Caco-2 (cell line): ENCODE measurements around the gene ARF4. TPM values are rescaled to one million over a fixed set of nuclear protein-coding genes. Genes with fewer than 3 reads are reported as not detected.

Source experiments
- BruUV-seq: library from RNA; stranded (reverse); fragments of 400-500 nt; replicated peaks from 2 replicates; lab custom pipeline; 2021; lab: Mats Ljungman, UMichigan
- CTCF ChIA-PET: fragments of 300-600 bp; sonication (Branson Sonifier 250); formaldehyde crosslinking; loops from one replicate; lab custom pipeline; 2022; ENCODE audit warnings: antibody characterized with exemption; lab: Charles Lee
- POLR2A ChIA-PET: fragments of 300-600 bp; sonication (Branson Sonifier 250); formaldehyde crosslinking; loops from one replicate; lab custom pipeline; 2022; ENCODE audit warnings: antibody characterized with exemption; lab: Charles Lee
- DNase-seq, 2 experiments: peaks; one replicate each; pipeline versions ENCODE4 v3.0.0 to v3.0.0-alpha.2; 2020 to 2022
- H3K27me3 ChIP-seq: replicated peaks from 2 replicates; pipeline ENCODE4 v1.6.0; 2011; ENCODE audit warnings: low read length; ENCODE audit not compliant: control insufficient read depth, insufficient read depth
- H3K36me3 ChIP-seq: 2 replicates; pipeline ENCODE4 v1.5.1; 2011; ENCODE audit warnings: low read length; ENCODE audit not compliant: control insufficient read depth, insufficient read depth
- H3K4me1 ChIP-seq: fragments of 250-450 bp; sonication (Bioruptor Pico); 2 replicates; pipeline ENCODE4 v1.5.1; 2020; ENCODE audit warnings: mild to moderate bottlenecking
- H3K4me3 ChIP-seq: 2 replicates; pipeline ENCODE4 v1.5.1; 2011; ENCODE audit warnings: low read depth, mild to moderate bottlenecking, control low read depth, low read length
- H3K9me3 ChIP-seq: fragments of 250-450 bp; sonication (Bioruptor Pico); 2 replicates; pipeline ENCODE4 v1.5.1; 2020; ENCODE audit warnings: mild to moderate bottlenecking, moderate library complexity
- H3K27ac Mint-ChIP-seq: one replicate; pipeline ENCODE4 v1.8.0; 2022; ENCODE audit warnings: mixed read lengths; ENCODE audit not compliant: unreplicated experiment
- H3K27me3 Mint-ChIP-seq: one replicate; pipeline ENCODE4 v1.8.0; 2022; ENCODE audit warnings: mixed read lengths; ENCODE audit not compliant: insufficient read depth, unreplicated experiment
- H3K36me3 Mint-ChIP-seq: one replicate; pipeline ENCODE4 v1.8.0; 2022; ENCODE audit warnings: mild to moderate bottlenecking, mixed read lengths; ENCODE audit not compliant: insufficient read depth, unreplicated experiment
- H3K4me1 Mint-ChIP-seq: one replicate; pipeline ENCODE4 v1.8.0; 2022; ENCODE audit warnings: low read depth, mixed read lengths; ENCODE audit not compliant: unreplicated experiment
- H3K4me3 Mint-ChIP-seq: one replicate; pipeline ENCODE4 v1.8.0; 2022; ENCODE audit warnings: mild to moderate bottlenecking, moderate library complexity, mixed read lengths; ENCODE audit not compliant: unreplicated experiment
- H3K9me3 Mint-ChIP-seq: one replicate; pipeline ENCODE4 v1.8.0; 2022; ENCODE audit warnings: mixed read lengths; ENCODE audit not compliant: unreplicated experiment
- CTCF ChIP-seq, 2 experiments: fragments of 200-600 bp in 1 of 2; IDR thresholded peaks; 1 replicate in 1 of 2; 2 replicates in 1 of 2; pipeline versions ENCODE4 v1.5.1 to v1.8.0; 2011 to 2022; ENCODE audit warnings: antibody characterized with exemption in 1 of 2, control low read depth in 1 of 2, inconsistent platforms in 1 of 2, low read depth in 1 of 2, low read length in 1 of 2, mild to moderate bottlenecking in 1 of 2, moderate library complexity in 1 of 2; ENCODE audit not compliant: insufficient read depth in 1 of 2, severe bottlenecking in 1 of 2, unreplicated experiment in 1 of 2
- intact Hi-C: fragments of 100-400 bp; cut with micrococcal nuclease; formaldehyde crosslinking; loops from one replicate; pipeline ENCODE4 v1.10.0; 2022; ENCODE audit not compliant: unreplicated experiment
- total RNA-seq: library from RNA; stranded (reverse); gene quantifications from 2 replicates; pipeline ENCODE4 v1.2.3, GENCODE V29; 2022

ARF4 gene
- total RNA-seq, 1 experiment from 2014 or later: 194 TPM

GRCh38 chr3:57598765-57599360 is 1.7 kb upstream of the ARF4 start:
- no TSS peak for BruUV-seq
- no peaks in the 10 kb centered on the region for H3K27me3 ChIP-seq
- no peaks in the 10 kb centered on the region for H3K9me3 ChIP-seq
- H3K4me1 ChIP-seq: peaks cover 21% of the 10 kb centered on the region
- Mint-ChIP-seq H3K36me3 (peaks cover 55% of the 10 kb centered on the region), H3K27me3 (no peaks in the 10 kb centered on the region), H3K4me3 (peak overlapping the region; percentile 84), H3K27ac (peak overlapping the region; percentile 93), H3K4me1 (peaks cover 22% of the 10 kb centered on the region), H3K9me3 (no peaks in the 10 kb centered on the region)
- intact Hi-C loops: no loop called here
- CTCF ChIA-PET: interaction anchor here (1.2 kb wide), 1 partner anchor 201 kb away, joined by 3 read pairs; no protein-coding TSS in a partner anchor
- no peaks in the 10 kb centered on the region for H3K36me3 ChIP-seq
- no peak for TF ChIP-seq CTCF (IDR thresholded peaks at IDR 0.05; ENCODE audit: insufficient read depth in 1 of 2, low read depth in 1 of 2, low read length in 1 of 2, severe bottlenecking in 1 of 2, unreplicated experiment in 1 of 2)
- POLR2A ChIA-PET: interaction anchor here (0.7 kb wide), 1 partner anchor 231 kb away, joined by 5 read pairs; no protein-coding TSS in a partner anchor
- H3K4me3 ChIP-seq: peak overlapping the region; percentile 72
- DNase-seq: peak; percentile 45 to 47

GRCh38 chr3:57596495-57597126 is 533 bp downstream of the ARF4 start:
- peaks cover 21% of the 10 kb centered on the region for H3K4me1 ChIP-seq
- ChIA-PET POLR2A (interaction anchor here (0.5 to 1.6 kb wide), 11 partner anchors 15 to 1872 kb away, joined by 3 to 11 read pairs (median 5); partner anchors contain the start of gene PDE12), CTCF (interaction anchor here (0.6 to 1.4 kb wide), 2 partner anchors 150 to 199 kb away, joined by 4 to 5 read pairs; no protein-coding TSS in a partner anchor)

More at GRCh38 chr3:57596495-57597126, 533 bp downstream of the ARF4 start:
- BruUV-seq: TSS peak; percentile 40
- no peak for TF ChIP-seq CTCF (IDR thresholded peaks at IDR 0.05; ENCODE audit: insufficient read depth in 1 of 2, low read depth in 1 of 2, low read length in 1 of 2, severe bottlenecking in 1 of 2, unreplicated experiment in 1 of 2)
- Histone ChIP-seq H3K9me3 (no peaks in the 10 kb centered on the region), H3K36me3 (no peaks in the 10 kb centered on the region; the same call in 1 of the 2 replicates), H3K27me3 (no peaks in the 10 kb centered on the region), H3K4me3 (peak overlapping the region; percentile 90)
- Mint-ChIP-seq H3K4me1 (peaks cover 22% of the 10 kb centered on the region), H3K27ac (peak overlapping the region; percentile 93), H3K9me3 (no peaks in the 10 kb centered on the region), H3K4me3 (peak overlapping the region; percentile 84), H3K36me3 (peaks cover 78% of the 10 kb centered on the region), H3K27me3 (no peaks in the 10 kb centered on the region)
- intact Hi-C loops: loop anchor here (1.0 to 2.0 kb wide), 4 partner anchors 40 to 231 kb away; partner anchors contain the start of genes DENND6A, PDE12 and SLMAP
- DNase-seq: peak; percentile 80 to 85
